Nasal cavity respiratory epithelium epithelial cell of viscerocranial mucosa (primary cell): ENCODE results near the gene EWSR1. TPM values are rescaled to one million over a fixed set of nuclear protein-coding genes. Genes with fewer than 3 reads are reported as not detected.

Experiments used
- total RNA-seq: library from RNA; depleted of rRNA; stranded (reverse); fragments of >200 nt; gene quantifications from 2 replicates; pipeline ENCODE4 v1.2.3, GENCODE V29; 2014

The EWSR1 gene
- total RNA-seq = 91.9 and 110 TPM in 2 replicates

GRCh38 chr22:29267858-29268510, at the start of gene EWSR1, which contains the start of gene RHBDD3:
TSS of gene EWSR1 (plus strand) at chr22:29268268. CDS start at chr22:29268337, 69 bp downstream.
TSS of gene RHBDD3 (minus strand) at chr22:29267981. CDS start at chr22:29265626, 2,355 bp downstream.

GRCh38 chr22:29306175-29306834, 38.2 kb downstream of the EWSR1 start, which contains the start of gene GAS2L1:
TSS of gene GAS2L1 (plus strand) at chr22:29306650. CDS start at chr22:29308106, 1,456 bp downstream.

GRCh38 chr22:29315286-29316140, 47.4 kb downstream of the EWSR1 start, which contains the start of gene RASL10A:
TSS of gene RASL10A (minus strand) at chr22:29315697. CDS start at chr22:29315246, 451 bp downstream.

Other genes with a start within 250 kb of the EWSR1 start
- gene C22orf31, start 206.4 kb upstream of the EWSR1 start, total RNA-seq = not detected in 2 replicates
- gene KREMEN1, start 195.2 kb upstream of the EWSR1 start, total RNA-seq = 8.2 and 20.1 TPM in 2 replicates
- under 0.01 and 0.21 TPM in 2 replicates for gene EMID1, start 62.4 kb upstream of the EWSR1 start, total RNA-seq
- 22.2 and 24.1 TPM in 2 replicates for gene RHBDD3, start 287 bp upstream of the EWSR1 start, total RNA-seq
- gene GAS2L1, start 38.4 kb downstream of the EWSR1 start, total RNA-seq = 6.2 and 19.4 TPM in 2 replicates
- gene RASL10A, start 47.4 kb downstream of the EWSR1 start, total RNA-seq = 0.21 TPM in 1 of 2 replicates, not detected in the other
- 43.4 and 90.3 TPM in 2 replicates for gene AP1B1, start 120.3 kb downstream of the EWSR1 start, total RNA-seq
- gene RFPL1, start 170.3 kb downstream of the EWSR1 start, total RNA-seq = not detected in 2 replicates
- 0.28 and 0.34 TPM in 2 replicates for gene NEFH, start 211.9 kb downstream of the EWSR1 start, total RNA-seq